Erythroblast (primary cell): ENCODE data around the gene AP1G2.
"Not testable (repeated sequence)": the region's sequence is repeated elsewhere in the genome, so short reads cannot be mapped to it uniquely, and the experiment has no call there.

ENCODE experiments used
- DNase-seq, 2 experiments: peaks; one replicate each; lab custom pipeline; 2025; lab: John Stamatoyannopoulos, UW
- GATA1 ChIP-seq: IDR thresholded peaks from 2 replicates; pipeline ENCODE4 v1.6.1; 2011; ENCODE audit warnings: low read depth, mild to moderate bottlenecking, control low read depth, low read length, moderate library complexity
- POLR2A ChIP-seq: IDR thresholded peaks from 2 replicates; pipeline ENCODE4 v1.6.1; 2011; ENCODE audit warnings: mild to moderate bottlenecking, low read length

Gene AP1G2

DNA sequence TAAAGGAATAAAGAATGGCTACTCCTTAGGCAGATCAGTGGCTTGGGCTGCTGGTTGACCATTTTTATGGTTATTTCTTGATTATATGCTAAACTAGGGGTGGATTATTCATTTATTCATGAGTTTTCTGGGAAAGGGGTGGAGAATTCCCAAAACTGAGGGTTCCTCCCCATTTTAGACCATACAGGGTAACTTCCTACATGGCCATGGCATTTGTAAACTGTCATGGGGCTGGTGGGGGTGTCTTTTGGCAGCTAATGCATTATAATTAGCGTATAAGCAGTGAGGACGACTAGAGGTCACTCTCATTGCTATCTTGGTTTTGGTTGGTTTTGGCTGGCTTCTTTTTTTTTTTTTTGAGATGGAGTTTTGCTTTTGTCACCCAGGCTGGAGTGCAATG lies 36.6 kb upstream of the AP1G2 start:
- TF ChIP-seq POLR2A (no peak), GATA1 (no peak)
- no peak for DNase-seq

DNA sequence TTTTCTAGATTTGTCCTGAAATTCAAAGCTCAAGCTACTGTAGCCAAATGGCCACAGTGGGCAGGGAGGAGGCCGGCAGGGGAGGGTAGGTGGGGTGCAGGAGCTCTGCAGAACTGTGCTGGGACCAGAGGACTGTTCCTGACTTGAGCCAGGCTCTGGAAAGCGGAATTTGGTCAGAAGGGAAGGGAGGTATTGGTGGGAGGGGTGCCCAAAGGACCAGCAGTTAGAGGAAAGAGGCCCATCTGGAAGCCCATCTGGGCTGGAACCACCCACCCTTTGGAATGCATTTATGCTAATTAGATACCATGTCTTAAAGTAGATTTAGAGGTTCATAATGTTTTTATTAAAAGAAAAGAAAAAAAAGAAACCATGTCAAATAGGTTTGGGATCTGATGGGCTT lies 35.5 kb upstream of the AP1G2 start:
- DNase-seq: no peak
- no peak for TF ChIP-seq POLR2A
- no peak for TF ChIP-seq GATA1

DNA sequence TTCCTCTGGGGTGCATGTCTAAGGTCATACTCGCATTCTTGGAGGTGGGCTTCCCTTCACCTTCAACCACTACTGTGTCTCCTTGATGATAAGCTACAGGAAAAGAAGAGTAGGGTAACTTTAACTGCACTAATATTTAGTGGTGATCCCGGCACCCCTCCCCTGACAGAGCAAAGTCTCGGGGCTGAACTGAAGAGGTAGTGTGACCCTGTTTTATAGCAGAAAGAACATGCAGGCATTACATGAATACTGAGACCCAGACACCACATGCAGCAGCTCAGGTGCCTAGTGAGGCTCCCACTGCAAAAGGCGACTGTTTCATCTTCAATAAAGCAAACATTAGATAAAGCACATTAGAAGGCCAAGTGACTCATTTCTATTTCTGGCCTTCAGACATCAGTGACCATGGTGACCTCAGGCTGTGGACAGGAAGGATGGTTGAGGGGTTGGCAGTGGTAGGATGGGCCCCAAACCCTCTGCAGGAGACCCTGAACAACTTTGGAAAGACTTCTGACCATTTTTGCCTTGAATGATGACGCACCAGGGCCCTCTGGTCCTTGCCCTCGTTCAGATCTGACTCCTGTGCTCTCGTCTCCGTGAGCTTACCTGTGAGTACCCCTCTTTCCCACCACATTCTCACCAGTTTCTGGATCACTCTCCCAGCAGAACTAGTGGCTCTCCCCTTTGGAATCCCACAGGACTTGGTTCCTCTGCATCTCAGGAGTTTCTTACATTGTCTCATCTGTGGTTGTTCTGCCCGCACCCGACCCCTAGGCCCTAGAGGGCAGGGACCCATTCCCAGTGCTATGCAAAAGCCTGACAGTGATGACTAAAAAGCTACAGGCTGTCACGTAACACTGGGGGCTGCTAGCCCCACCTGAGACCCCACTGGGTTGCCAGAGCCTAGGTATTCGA lies 34.8 kb upstream of the AP1G2 start:
- no peak for DNase-seq
- no peak for TF ChIP-seq POLR2A
- TF ChIP-seq GATA1: no peak

DNA sequence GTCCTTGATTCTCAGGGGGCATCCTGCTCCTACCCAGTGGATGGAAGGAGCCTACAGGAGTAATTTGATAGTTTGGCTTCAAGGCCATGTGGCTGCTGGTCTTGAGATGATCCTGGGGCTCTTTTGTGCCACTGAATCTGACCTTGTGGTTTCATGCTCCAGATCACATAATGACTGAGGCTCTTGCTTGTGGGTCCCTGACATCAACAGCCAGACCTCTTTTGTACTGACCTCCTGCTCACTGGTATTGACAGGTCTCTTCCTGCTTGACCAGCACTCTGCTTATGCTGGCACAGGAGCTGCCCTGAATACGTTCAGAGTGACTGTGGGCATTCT lies 34.2 kb upstream of the AP1G2 start:
- no peak for DNase-seq
- no peak for TF ChIP-seq GATA1
- TF ChIP-seq POLR2A: no peak

DNA sequence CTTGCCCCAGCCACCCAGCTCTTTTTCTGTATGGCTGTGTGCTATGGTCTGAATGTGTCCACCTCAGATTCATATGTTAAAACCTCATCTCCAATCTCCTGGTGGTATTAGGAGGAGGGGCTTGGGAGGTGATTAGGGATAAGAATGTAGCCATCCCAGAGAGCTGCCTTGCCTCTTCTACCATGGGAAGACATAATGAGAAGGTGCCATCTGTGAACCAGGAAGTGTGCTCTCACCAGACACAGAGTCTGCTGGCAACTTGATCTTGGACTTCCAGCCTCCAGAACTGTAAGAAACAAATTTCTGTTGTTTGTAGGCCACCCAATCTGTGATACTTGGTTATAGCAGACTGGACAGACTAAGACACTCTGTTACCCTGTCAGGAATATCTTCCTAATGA lies 33.8 kb upstream of the AP1G2 start:
- DNase-seq: no peak
- TF ChIP-seq POLR2A (no peak), GATA1 (no peak)

DNA sequence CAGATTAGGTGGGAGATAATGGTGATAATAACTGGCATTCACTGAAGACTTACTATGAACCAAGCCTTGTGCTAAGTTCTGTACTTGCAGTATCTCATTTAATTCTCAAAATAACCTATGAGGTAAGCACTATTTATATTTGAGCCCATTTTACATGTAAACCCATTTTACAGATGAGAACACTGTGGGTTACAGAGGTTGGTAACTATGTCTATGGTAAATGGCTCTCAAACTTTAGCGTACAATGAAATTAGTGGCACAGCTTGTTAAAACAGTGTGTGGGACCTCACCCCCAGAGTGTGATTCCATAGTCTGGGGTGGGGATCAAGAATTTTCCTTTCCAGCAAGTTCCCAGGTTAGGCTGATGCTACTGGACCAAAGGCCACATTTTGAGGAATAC lies 33.2 kb upstream of the AP1G2 start:
- no peak for DNase-seq
- TF ChIP-seq GATA1 (no peak), POLR2A (no peak)

DNA sequence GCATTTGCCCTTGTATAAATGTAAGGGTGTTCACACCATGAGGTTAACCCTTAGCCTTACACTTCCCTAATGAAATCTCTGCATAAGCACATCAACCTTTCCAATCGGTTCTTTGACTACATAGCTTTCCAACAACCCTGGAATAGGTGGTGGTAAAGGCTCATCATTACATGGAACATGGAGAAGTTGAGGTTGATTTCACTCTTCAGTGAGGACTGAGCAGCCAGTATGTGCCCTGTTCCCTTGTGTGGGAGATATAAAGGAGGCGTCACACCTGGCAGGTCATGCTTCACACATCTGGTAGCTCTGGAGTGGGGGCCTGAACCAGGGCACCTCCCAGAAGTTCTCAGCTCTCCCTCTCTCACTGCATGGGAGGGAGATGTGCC lies 32.7 kb upstream of the AP1G2 start:
- no peak for TF ChIP-seq POLR2A
- TF ChIP-seq GATA1: no peak
- DNase-seq: no peak

DNA sequence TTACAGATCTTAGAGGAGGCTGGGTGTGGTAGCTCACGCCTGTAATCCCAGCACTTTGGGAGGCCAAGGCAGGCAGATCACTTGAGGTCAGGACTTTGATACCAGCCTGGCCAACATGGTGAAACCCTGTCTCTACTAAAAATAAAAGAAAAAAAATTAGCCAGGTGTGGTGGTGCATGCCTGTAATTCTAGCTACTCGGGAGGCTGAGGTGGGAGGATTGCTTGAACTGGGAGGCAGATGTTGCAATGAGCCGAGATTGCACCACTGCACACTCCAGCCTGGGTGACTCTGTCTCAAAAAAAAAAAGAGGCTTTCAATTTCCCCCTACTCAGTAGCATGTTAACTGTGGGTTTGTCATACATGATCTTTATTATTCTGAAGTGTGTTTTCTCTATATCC lies 26.6 kb upstream of the AP1G2 start:
- DNase-seq: not testable (repeated sequence)

DNA sequence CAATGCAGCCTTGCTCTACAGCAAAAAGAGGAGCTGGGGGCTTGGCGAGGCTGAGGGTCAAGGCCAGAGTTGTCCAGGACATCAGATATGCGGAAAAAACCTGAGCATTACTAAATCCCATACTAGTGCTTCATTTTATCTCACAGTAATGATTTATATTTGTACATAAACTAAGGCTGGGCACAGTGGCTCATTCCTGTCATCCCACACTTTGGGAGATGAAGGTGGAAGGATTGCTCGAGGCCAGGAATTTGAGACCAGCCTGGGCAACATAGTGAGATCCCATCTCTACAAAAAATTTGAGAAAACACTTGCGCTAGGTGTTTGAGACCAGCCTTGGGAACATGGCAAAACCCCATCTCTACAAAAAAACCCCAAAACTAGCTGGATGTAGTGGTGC lies 22.6 kb upstream of the AP1G2 start:
- no peak for DNase-seq
- TF ChIP-seq GATA1 (no peak), POLR2A (no peak)

DNA sequence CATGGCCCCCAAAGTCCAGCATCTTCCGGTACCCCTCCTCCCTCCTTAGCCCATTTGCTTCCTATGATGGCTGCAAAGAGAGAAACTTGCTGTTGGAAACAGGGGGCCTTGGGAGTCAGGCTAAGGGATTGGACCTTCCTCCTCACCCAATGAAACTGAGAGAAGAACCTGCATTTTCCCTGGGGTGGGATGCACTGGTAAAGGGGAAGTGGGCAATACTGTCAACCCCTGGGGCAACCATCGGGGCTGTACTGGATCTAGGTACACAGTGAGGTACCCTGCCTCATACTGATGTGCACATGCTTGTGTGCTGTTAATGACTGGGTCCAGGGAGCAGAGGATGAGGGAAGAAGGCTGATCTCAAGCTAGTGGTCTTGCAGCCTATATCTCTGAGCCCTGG lies 22.0 kb upstream of the AP1G2 start:
- TF ChIP-seq POLR2A (no peak), GATA1 (no peak)

DNA sequence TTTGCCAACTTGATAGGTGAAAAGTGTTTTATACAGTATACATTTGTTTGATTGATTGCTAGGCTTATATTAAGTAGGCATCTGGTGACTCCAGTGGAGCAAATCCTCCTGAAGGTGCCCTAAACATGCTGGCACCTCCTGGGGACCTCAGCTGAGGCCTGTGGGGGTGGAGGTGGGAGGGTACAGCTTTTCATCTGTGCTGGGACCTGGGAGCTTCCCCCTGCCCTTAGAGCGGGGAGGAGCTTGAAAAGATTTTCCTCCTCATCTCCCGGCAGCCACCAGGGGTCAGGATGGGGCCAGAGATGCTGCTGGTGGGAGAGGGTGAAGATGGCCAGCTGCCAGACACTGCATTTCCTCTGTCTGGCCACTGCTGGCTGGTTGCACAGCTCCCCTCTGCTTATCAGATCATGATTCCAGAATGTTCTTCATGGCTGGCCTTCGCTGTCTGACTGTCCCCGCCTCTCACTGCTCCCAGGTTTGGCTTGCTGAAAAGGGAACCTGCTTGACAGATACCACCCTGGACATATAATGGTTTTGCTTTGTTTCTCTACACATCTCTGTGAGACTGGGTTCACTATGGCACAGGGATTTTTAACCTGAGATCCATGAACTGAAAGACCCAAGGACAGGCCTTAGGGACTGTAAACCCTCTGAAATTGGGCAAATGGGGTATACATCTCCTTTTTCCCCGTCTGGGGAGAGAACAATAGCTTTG lies 21.4 kb upstream of the AP1G2 start:
- peak; percentile 89 to 90 for DNase-seq
- no peak for TF ChIP-seq POLR2A
- TF ChIP-seq GATA1: no peak

More for the DNA sequence above, 22.0 kb upstream of the AP1G2 start:
- DNase-seq: no peak

DNA sequence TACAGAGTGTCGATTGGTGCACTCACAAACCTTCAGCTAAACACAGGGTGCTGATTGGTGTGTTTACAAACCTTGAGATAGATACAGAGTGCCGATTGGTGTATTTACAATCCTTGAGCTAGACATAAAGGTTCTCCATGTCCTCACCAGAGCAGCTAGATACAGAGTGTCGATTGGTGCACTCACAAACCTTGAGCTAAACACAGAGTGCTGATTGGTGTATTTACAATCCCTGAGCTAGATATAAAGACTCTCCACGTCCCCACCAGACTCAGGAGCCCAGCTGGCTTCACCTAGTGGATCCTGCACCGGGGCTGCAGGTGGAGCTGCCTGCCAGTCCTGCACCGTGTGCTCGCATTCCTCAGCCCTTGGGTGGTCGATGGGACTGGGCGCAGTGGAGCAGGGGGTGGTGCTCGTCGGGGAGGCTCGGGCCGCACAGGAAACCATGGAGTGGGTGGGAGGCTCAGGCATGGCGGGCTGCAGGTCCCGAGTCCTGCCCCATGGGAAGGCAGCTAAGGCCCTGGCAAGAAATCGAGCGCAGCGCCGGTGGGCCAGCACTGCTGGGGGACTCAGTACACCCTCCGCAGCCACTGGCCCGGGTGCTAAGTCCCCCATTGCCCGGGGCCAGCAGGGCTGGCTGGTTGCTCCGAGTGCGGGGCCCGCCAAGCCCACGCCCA lies 17.1 kb upstream of the AP1G2 start:
- not testable (repeated sequence) for DNase-seq

DNA sequence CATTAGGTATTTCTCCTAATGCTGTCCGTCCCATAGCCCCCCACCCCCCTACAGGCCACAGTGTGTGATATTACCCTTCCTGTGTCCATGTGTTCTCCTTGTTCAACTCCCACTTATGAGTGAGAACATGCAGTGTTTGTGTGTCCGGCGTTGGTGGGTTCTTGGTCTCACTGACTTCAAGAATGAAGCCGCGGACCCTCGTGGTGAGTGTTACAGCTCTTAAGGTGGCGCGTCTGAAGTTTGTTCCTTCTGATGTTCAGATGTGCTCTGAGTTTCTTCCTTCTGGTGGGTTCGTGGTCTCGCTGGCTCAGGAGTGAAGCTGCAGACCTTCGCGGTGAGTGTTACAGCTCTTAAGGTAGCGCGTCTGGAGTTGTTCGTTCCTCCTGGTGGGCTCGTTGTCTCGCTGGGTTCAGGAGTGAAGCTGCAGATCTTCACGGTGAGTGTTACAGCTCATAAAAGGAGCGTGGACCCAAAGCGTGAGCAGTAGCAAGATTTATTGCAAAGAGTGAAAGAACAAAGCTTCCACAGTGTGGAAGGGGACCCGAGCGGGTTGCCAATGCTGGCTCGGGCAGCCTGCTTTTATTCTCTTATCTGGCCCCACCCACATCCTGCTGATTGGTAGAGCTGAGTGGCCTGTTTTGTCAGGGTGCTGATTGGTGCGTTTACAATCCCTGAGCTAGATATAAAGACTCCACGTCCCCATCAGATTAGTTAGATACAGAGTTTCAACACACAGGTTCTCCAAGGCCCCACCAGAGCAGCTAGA lies 16.4 kb upstream of the AP1G2 start:
- not testable (repeated sequence) for DNase-seq
